G401 (cell line): ENCODE data around the gene IL2RA. TPM values are rescaled to one million over a fixed set of nuclear protein-coding genes. Genes with fewer than 3 reads are reported as not detected.
"Not testable (repeated sequence)": the region's sequence is repeated elsewhere in the genome, so short reads cannot be mapped to it uniquely, and the experiment has no call there.

Experiments used
- DNase-seq: peaks from one replicate; pipeline ENCODE4 v3.0.0-alpha.2; 2015; ENCODE audit warnings: low spot score
- in situ Hi-C: cut with HindIII; loops from 2 replicates; pipeline ENCODE4 v1.10.0; 2016; ENCODE audit warnings: low sequenced_read_pairs, mixed read lengths
- total RNA-seq: library from RNA; depleted of rRNA; stranded (reverse); fragments of >200 nt; shearing (Covaris generic); gene quantifications from 2 replicates; pipeline ENCODE4 v1.2.3, GENCODE V29; 2014; rRNA removed

The IL2RA gene
- not detected in 2 replicates for total RNA-seq

GRCh38 chr10:6062101-6062771 lies at the start of gene IL2RA:
Gene IL2RA, minus strand, starts transcription at chr10:6062367. Its CDS starts 216 bp downstream, at chr10:6062151.
- in situ Hi-C loops = no loop called here
- no peak for DNase-seq

- DNase-seq = no peak
- in situ Hi-C loops = no loop called here
Observed at GRCh38 chr10:6110136-6110535, 48.0 kb upstream of the IL2RA start.

DNA sequence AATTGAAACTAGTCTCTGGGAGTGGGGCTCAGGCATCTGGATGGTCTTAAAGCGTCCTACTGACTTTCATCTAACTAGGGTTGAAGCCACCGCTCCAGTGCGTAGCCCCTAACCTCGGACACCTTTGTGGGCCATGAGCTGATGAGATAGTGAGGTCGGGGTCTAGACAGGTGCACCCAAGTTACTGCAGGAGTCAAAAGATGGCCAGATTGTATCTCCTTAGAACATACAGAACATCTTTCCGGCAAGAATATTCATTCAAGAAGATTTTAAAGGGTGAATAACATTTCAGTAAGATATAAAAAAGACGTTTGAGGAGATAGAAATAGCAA lies 47.2 kb upstream of the IL2RA start:
- no peak for DNase-seq

GRCh38 chr10:6108631-6109443 lies 46.7 kb upstream of the IL2RA start:
- in situ Hi-C loops = no loop called here
- peak; percentile 56 for DNase-seq

More for the DNA sequence above, 47.2 kb upstream of the IL2RA start:
- in situ Hi-C loops = no loop called here

DNA sequence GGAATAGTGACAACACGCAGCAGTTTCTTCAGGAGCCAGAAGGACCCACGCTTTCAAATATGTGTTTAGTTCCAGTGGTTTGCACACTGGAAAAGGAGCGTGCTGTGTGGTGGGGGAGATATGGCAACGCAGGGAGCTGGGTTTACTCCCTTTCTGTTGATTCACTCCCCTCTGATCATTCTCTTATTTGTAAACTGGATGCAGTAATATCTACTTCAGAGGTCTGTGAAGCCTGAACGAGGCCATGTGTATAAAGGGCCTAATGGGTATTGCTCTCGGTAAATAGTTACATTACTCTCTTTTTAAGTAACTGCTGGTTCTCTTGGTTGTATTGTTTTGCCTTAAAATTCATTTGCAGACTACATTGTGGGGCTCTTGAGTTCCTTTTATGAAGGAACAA lies 45.9 kb upstream of the IL2RA start:
- no peak for DNase-seq
- in situ Hi-C loops = no loop called here

- in situ Hi-C loops, DNase-seq: not testable (repeated sequence)
Observed at GRCh38 chr10:6107616-6108015, 45.4 kb upstream of the IL2RA start.

DNA sequence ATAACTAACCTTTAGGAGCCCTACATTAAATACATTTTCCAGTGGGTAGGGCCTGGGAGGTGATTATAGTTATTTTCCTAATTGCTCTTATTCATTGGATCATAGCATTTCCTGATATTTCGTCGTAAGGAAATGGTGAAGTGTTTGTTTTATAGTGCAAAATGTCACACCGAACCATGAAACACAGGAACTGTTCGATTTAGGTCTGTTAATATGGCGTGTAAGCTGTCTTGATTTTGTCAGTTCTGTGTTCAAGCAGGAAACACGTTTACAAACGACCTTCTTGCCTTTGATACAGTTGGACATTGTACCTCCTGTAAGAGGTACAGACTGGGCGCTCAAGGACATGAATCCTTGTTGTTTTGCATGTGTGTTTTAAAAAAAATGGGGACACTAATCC lies 41.4 kb upstream of the IL2RA start:
- no peak for DNase-seq
- in situ Hi-C loops = no loop called here

- no peak for DNase-seq
- in situ Hi-C loops = no loop called here
Observed at GRCh38 chr10:6102128-6102527, 40.0 kb upstream of the IL2RA start.

DNA sequence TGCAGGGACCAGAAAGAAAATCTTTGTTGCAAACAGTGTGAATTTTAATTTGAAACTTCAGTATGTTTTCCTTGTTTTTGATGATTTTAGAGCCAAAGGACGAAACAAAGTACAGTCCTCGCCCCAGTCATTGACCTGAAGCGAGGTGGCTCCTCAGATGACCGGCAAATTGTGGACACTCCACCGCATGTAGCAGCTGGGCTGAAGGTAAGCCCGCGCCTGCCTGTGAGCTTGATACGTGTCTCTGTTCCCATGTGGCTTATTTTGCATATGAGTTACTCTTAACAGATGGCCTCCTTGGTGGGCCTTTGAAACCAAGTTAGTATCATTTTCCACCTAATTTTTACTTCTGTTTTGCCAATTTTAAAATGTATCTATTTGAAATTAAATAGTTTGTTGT lies 39.0 kb upstream of the IL2RA start:
- no peak for DNase-seq
- in situ Hi-C loops = no loop called here

DNA sequence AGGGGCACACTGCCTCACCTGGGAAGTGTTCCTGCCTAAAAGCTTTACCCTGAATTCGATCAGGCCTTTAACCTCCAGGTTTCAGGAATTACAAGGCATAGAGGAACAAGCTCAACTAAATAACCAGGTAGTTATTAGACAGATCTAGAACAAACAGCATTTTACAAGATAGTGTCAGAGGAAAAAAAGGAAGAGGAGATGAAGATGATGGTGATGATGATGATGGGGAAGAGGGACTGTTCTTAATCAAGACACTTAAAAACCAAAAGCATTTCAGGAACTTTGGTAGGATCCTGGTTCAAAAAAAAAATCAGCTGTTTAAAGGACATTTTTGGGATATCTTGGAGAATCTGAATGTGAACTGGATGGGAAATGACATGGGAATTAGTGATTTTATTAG lies 38.2 kb upstream of the IL2RA start:
- DNase-seq = no peak
- in situ Hi-C loops = no loop called here

- no peak for DNase-seq
- in situ Hi-C loops = no loop called here
Observed at GRCh38 chr10:6098156-6098555, 36.0 kb upstream of the IL2RA start.

DNA sequence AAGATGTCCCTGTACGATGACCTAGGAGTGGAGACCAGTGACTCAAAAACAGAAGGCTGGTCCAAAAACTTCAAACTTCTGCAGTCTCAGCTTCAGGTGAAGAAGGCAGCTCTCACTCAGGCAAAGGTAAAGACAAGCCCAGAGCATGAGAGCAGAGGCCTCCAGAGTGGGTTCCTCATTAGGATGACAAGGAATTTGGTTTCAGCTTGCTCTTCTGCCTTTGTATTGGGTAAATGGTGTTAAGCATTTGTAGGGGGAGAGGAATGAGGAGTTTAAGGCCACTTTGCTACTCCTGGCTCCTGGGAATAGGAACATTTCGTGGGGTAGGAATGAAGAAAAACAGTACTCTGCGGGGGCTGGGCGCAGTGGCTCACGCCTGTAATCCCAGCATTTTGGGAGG lies 34.9 kb upstream of the IL2RA start:
- in situ Hi-C loops = no loop called here
- no peak for DNase-seq

GRCh38 chr10:6095810-6096570 lies 33.8 kb upstream of the IL2RA start:
- in situ Hi-C loops = no loop called here
- DNase-seq = no peak

- in situ Hi-C loops = no loop called here
- no peak for DNase-seq
Observed at GRCh38 chr10:6092731-6093130, 30.6 kb upstream of the IL2RA start.

DNA sequence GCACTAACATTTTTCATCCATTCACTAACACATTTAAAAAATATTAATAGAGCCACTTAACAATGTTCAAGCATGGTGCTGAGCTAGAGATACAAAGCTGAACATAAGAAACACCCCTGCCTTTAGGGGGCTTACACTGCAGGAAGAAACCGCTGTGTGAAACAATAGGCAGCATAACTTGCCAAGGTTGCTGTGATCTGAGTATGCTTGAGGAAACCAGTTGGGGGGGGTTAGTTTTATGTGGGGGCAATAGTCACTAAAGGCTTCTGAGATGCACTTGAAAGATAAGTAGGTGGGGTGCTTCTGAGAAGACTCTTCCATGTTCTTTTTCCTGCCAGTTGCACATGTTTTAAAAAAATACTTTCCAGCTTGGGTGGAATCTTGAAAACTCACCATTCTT lies 29.5 kb upstream of the IL2RA start:
- DNase-seq = no peak
- in situ Hi-C loops = no loop called here

GRCh38 chr10:6089334-6090219 lies 27.4 kb upstream of the IL2RA start:
- in situ Hi-C loops = no loop called here
- no peak for DNase-seq

DNA sequence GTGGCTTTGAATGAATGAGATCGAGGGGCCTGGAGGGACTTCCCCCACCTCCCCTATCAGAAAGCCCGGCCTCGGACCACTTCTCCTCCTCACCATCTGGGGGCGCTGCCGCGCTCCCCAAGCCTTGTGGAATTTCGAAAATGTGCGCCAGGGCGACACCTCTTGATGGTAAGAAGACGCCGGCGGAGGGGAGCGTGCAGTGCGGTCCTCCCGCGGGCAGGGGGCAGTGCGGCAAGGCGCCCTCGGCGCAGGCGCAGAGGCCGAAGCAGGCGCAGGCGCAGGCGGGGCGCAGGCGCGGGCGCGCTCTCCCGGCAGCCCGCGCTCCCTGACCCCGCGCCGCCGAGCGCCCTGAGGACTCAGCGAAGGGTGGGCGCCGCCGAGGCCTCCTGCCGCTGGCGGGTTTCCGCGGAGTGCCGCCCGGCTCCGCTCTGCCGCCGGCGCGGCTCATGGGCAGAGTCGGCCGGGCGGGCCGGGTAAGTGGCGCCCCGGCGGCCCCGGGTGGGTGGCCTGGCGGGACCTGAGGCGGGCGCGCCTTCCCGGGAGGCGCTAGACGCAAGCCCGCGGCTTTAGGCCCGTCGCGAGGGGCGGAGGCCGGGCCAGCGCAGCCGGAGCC lies 26.7 kb upstream of the IL2RA start, which contains the start of gene RBM17:
RBM17 (plus strand) TSS at position 314 of the 613 bp plus-strand sequence. CDS start 8,032 bp downstream, outside the sequence.
- in situ Hi-C loops = no loop called here

DNA sequence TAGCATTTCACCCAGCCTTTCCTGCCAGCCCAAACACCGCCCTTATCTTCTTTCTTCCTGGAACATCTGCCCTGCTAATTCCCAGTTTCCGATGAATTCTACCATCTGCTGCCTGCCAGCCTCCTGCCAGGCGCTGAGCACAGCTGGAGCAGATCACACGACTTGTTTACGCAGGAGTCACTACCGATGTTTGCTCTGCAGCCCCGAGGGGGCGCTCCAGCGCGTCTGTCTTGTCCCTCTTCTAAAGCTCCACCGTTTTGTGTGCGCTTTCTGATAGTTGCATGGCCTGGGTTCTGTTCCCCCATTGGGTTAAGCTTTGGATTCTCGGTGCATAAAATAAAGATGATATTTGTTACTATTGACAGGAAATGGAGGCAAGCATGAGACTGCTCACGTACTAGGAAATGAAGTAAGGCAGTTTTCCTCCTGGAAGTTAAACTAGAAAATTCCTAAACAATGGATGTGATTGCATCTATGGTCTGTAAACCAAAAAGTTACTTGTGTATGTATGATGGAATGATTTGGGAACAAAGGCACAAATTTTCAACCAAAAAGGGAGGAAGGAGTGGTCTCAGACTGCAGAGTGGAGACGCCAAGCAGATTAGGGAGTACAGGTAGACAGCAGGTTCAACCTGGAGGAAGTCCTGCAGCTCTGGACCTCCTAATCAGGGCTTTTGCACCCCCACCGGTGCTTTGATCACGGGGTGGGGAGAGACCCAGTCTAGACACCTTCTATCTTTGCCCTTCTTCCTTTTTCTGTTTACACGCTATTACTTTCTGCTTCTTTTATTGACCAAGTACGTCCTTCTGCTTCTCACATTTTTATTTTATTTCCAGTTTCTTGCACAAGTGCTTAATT lies 24.4 kb upstream of the IL2RA start:
- in situ Hi-C loops = no loop called here
- DNase-seq = peak; percentile 78

More for the DNA sequence above, 26.7 kb upstream of the IL2RA start, which contains the start of gene RBM17:
- DNase-seq = peak; percentile 95
